CD14-positive monocyte (primary cell): ENCODE data around the gene VRK3. TPM values are rescaled to one million over a fixed set of nuclear protein-coding genes. Genes with fewer than 3 reads are reported as not detected.

Source experiments
- DNase-seq, 3 donors: peaks; one replicate each; pipeline ENCODE4 v3.0.0-alpha.2; 2011 to 2022
- H2AFZ ChIP-seq: 2 replicates; pipeline ENCODE4 v1.6.0; 2012; ENCODE audit warnings: mild to moderate bottlenecking, low read depth, low read length, inconsistent platforms; ENCODE audit not compliant: insufficient read depth, poor library complexity, severe bottlenecking
- H3K27ac ChIP-seq, 2 donors: 1 replicate in 1 of 2; 2 replicates in 1 of 2; pipeline ENCODE4 v1.5.1; 2012 to 2013; ENCODE audit warnings: low read length in 2 of 2, control low read depth in 1 of 2, inconsistent platforms in 1 of 2, low read depth in 1 of 2, mild to moderate bottlenecking in 1 of 2
- H3K27me3 ChIP-seq, 2 donors: one replicate each; pipeline versions ENCODE4 v1.6.0 to v1.6.1; 2011 to 2013; ENCODE audit warnings: low read length in 2 of 2; ENCODE audit not compliant: control insufficient read depth in 2 of 2, insufficient read depth in 2 of 2
- H3K36me3 ChIP-seq, 2 donors: replicated peaks in 1 of 2; 1 replicate in 1 of 2; 2 replicates in 1 of 2; pipeline versions ENCODE4 v1.5.1 to v1.6.1; 2012 to 2013; ENCODE audit warnings: low read length in 2 of 2, control low read depth in 1 of 2, inconsistent platforms in 1 of 2, mild to moderate bottlenecking in 1 of 2; ENCODE audit not compliant: insufficient read depth in 2 of 2, control insufficient read depth in 1 of 2
- H3K4me1 ChIP-seq, 2 donors: 1 replicate in 1 of 2; 2 replicates in 1 of 2; pipeline versions ENCODE4 v1.5.1 to v1.6.1; 2012 to 2013; ENCODE audit warnings: low read length in 2 of 2, control low read depth in 1 of 2, inconsistent platforms in 1 of 2, mild to moderate bottlenecking in 1 of 2, moderate library complexity in 1 of 2; ENCODE audit not compliant: insufficient read depth in 2 of 2, control insufficient read depth in 1 of 2
- H3K4me2 ChIP-seq: replicated peaks from 2 replicates; pipeline ENCODE3; 2012; ENCODE audit warnings: low read length, moderate library complexity, mild to moderate bottlenecking; ENCODE audit not compliant: poor library complexity, severe bottlenecking; ENCODE audit errors: extremely low read depth
- H3K4me3 ChIP-seq, 3 experiments: fragments of 200-600 bp in 1 of 3; sonication (generic) in 1 of 3; replicated peaks in 1 of 3; 1 replicate in 2 of 3; 2 replicates in 1 of 3; pipeline ENCODE4 v1.5.1; 2011 to 2013; ENCODE audit warnings: low read length in 3 of 3, mild to moderate bottlenecking in 3 of 3, control low read depth in 2 of 3, low read depth in 2 of 3, inconsistent platforms in 1 of 3, moderate library complexity in 1 of 3
- H3K79me2 ChIP-seq: 2 replicates; pipeline ENCODE4 v1.6.0; 2012; ENCODE audit warnings: mild to moderate bottlenecking, control low read depth, inconsistent platforms, low read length, moderate library complexity; ENCODE audit not compliant: insufficient read depth
- H3K9ac ChIP-seq: 2 replicates; pipeline ENCODE4 v1.6.0; 2017; ENCODE audit warnings: low read length, mild to moderate bottlenecking; ENCODE audit not compliant: insufficient read depth, poor library complexity, severe bottlenecking
- H3K9me3 ChIP-seq, 2 donors: replicated peaks in 1 of 2; 1 replicate in 1 of 2; 2 replicates in 1 of 2; pipeline versions ENCODE4 v1.5.1 to v1.6.1; 2012 to 2013; ENCODE audit warnings: low read length in 2 of 2, control low read depth in 1 of 2; ENCODE audit not compliant: control insufficient read depth in 1 of 2, insufficient read depth in 1 of 2
- H4K20me1 ChIP-seq: 2 replicates; pipeline ENCODE4 v1.6.0; 2012; ENCODE audit warnings: mild to moderate bottlenecking, low read length, control low read depth, moderate library complexity; ENCODE audit not compliant: insufficient read depth
- H3K27ac Mint-ChIP-seq, 7 donors: one replicate each; pipeline ENCODE4 v1.8.0; 2020; ENCODE audit warnings: mild to moderate bottlenecking in 7 of 7, mixed read lengths in 7 of 7, moderate library complexity in 6 of 7, inconsistent platforms in 2 of 7
- H3K27me3 Mint-ChIP-seq, 3 donors: one replicate each; pipeline ENCODE4 v1.8.0; 2021 to 2022; ENCODE audit warnings: low read depth in 3 of 3, mild to moderate bottlenecking in 3 of 3, mixed read lengths in 3 of 3, moderate library complexity in 3 of 3, inconsistent platforms in 1 of 3
- H3K36me3 Mint-ChIP-seq, 2 donors: one replicate each; pipeline ENCODE4 v1.8.0; 2020; ENCODE audit warnings: mixed read lengths in 2 of 2, inconsistent platforms in 1 of 2, mild to moderate bottlenecking in 1 of 2
- H3K4me1 Mint-ChIP-seq: one replicate; pipeline ENCODE4 v1.8.0; 2020; ENCODE audit warnings: mild to moderate bottlenecking, mixed read lengths
- H3K4me3 Mint-ChIP-seq, 2 donors: one replicate each; pipeline ENCODE4 v1.8.0; 2020; ENCODE audit warnings: mild to moderate bottlenecking in 2 of 2, mixed read lengths in 2 of 2, moderate library complexity in 1 of 2
- H3K9me3 Mint-ChIP-seq, 7 donors: one replicate each; pipeline ENCODE4 v1.8.0; 2020 to 2022; ENCODE audit warnings: mixed read lengths in 7 of 7, mild to moderate bottlenecking in 6 of 7, moderate library complexity in 6 of 7, inconsistent platforms in 2 of 7
- CTCF ChIP-seq: fragments of 200-600 bp; IDR thresholded peaks from one replicate; pipeline ENCODE4 v1.8.0; 2022; ENCODE audit warnings: antibody characterized with exemption, mild to moderate bottlenecking
- WGBS: methylation state at CpG from one replicate; pipeline ENCODE4 v1.1.5; 2013; ENCODE audit warnings: missing lambda C conversion rate; ENCODE audit not compliant: insufficient coverage; 5-methylcytosine and 5-hydroxymethylcytosine counted together
- intact Hi-C, 2 donors: fragments of 100-400 bp; cut with micrococcal nuclease; formaldehyde crosslinking; loops; one replicate each; pipeline versions ENCODE4 v1.15.0 to v1.15.1; 2023
- polyA plus RNA-seq, 3 donors: library from polyadenylated mRNA; depleted of rRNA in 1 of 3; unstranded in 2 of 3; stranded (reverse) in 1 of 3; fragments of 300-500 nt in 2 of 3; fragments of >200 nt in 1 of 3; fragmentation: Illumina TruSeq in 2 of 3; gene quantifications; 1 replicate in 2 of 3; 2 replicates in 1 of 3; pipeline ENCODE4 v1.2.3, GENCODE V29; 2012 to 2021

The VRK3 gene
- polyA plus RNA-seq, 3 donors, result 42.8 to 47.3 (median 46.8) TPM

GRCh38 chr19:50067575-50067974, 42.4 kb upstream of the VRK3 start:
- H3K4me1 ChIP-seq, result no peaks in the 10 kb centered on the region
- Mint-ChIP-seq H3K9me3 (no peaks in the 10 kb centered on the region), H3K4me1 (no peaks in the 10 kb centered on the region), H3K36me3 (no peaks in the 10 kb centered on the region), H3K4me3 (no peak overlapping the region), H3K27me3 (peaks cover 3 to 14% (median 6%) of the 10 kb centered on the region in 3 donors), H3K27ac (no peak overlapping the region)
- no peak overlapping the region for H3K4me3 ChIP-seq
- no peaks in the 10 kb centered on the region for H3K79me2 ChIP-seq
- no peaks in the 10 kb centered on the region for H3K9me3 ChIP-seq
- H3K27ac ChIP-seq, result no peak overlapping the region
- no peak overlapping the region for H3K4me2 ChIP-seq
- H3K27me3 ChIP-seq, result no peaks in the 10 kb centered on the region
- H2AFZ ChIP-seq, result no peak overlapping the region
- intact Hi-C loops, result no loop called here
- no peak for DNase-seq
- TF ChIP-seq CTCF, result no peak
- no peaks in the 10 kb centered on the region for H4K20me1 ChIP-seq
- 80% methylated on average over 3 of the region's 6 CpGs for WGBS
- H3K36me3 ChIP-seq, result no peaks in the 10 kb centered on the region
- no peak overlapping the region for H3K9ac ChIP-seq

- DNase-seq, result no peak
- intact Hi-C loops, result no loop called here
- Histone ChIP-seq H3K4me3 (no peak overlapping the region), H3K9ac (no peak overlapping the region), H3K27ac (no peak overlapping the region), H3K27me3 (no peaks in the 10 kb centered on the region), H3K79me2 (no peaks in the 10 kb centered on the region), H3K4me1 (no peaks in the 10 kb centered on the region), H2AFZ (no peak overlapping the region), H3K36me3 (no peaks in the 10 kb centered on the region), H4K20me1 (no peaks in the 10 kb centered on the region), H3K4me2 (no peak overlapping the region), H3K9me3 (no peaks in the 10 kb centered on the region)
- Mint-ChIP-seq H3K27me3 (peaks cover 3 to 12% (median 6%) of the 10 kb centered on the region in 3 donors), H3K36me3 (no peaks in the 10 kb centered on the region), H3K27ac (no peak overlapping the region), H3K4me1 (no peaks in the 10 kb centered on the region), H3K9me3 (peaks cover 0 to 3% (median 0%) of the 10 kb centered on the region in 7 donors), H3K4me3 (no peak overlapping the region)
- TF ChIP-seq CTCF, result no peak
- WGBS, result no CpG with 5 or more reads among the region's 10 CpGs
Measured at GRCh38 chr19:50065938-50066337, 40.8 kb upstream of the VRK3 start.
